ENCODE data around the gene HMGXB4.

Gene HMGXB4

GRCh38 chr22:35257002-35257320 is 332 bp upstream of the HMGXB4 start:
- in situ Hi-C loops (cut with HindIII; ENCODE audit: low sequenced_read_pairs): no loop called here

GRCh38 chr22:35258191-35258988 is 1.1 kb downstream of the HMGXB4 start:
- in situ Hi-C loops (cut with HindIII; ENCODE audit: low sequenced_read_pairs): no loop called here

- in situ Hi-C loops (cut with HindIII; ENCODE audit: low sequenced_read_pairs): no loop called here
Observed at GRCh38 chr22:35264986-35265385, 7.7 kb downstream of the HMGXB4 start.

- in situ Hi-C loops (cut with HindIII; ENCODE audit: low sequenced_read_pairs): no loop called here
Observed at GRCh38 chr22:35266277-35266676, 9.0 kb downstream of the HMGXB4 start.

- in situ Hi-C loops (cut with HindIII; ENCODE audit: low sequenced_read_pairs): no loop called here
Observed at GRCh38 chr22:35269630-35270029, 12.3 kb downstream of the HMGXB4 start.

- in situ Hi-C loops (cut with HindIII; ENCODE audit: low sequenced_read_pairs): no loop called here
Observed at GRCh38 chr22:35274154-35274871, 17.0 kb downstream of the HMGXB4 start.

- in situ Hi-C loops (cut with HindIII; ENCODE audit: low sequenced_read_pairs): no loop called here
Observed at GRCh38 chr22:35275580-35275979, 18.3 kb downstream of the HMGXB4 start.

GRCh38 chr22:35276019-35276418 is 18.7 kb downstream of the HMGXB4 start:
- in situ Hi-C loops (cut with HindIII; ENCODE audit: low sequenced_read_pairs): no loop called here

GRCh38 chr22:35288116-35288515 is 30.8 kb downstream of the HMGXB4 start:
- in situ Hi-C loops (cut with HindIII; ENCODE audit: low sequenced_read_pairs): no loop called here

- in situ Hi-C loops (cut with HindIII; ENCODE audit: low sequenced_read_pairs): no loop called here
Observed at GRCh38 chr22:35292786-35293185, 35.5 kb downstream of the HMGXB4 start.

GRCh38 chr22:35296051-35296450 is 38.8 kb downstream of the HMGXB4 start:
- in situ Hi-C loops (cut with HindIII; ENCODE audit: low sequenced_read_pairs): no loop called here

- in situ Hi-C loops (cut with HindIII; ENCODE audit: low sequenced_read_pairs): no loop called here
Observed at GRCh38 chr22:35299217-35299672, 42.0 kb downstream of the HMGXB4 start.

- in situ Hi-C loops (cut with HindIII; ENCODE audit: low sequenced_read_pairs): no loop called here
Observed at GRCh38 chr22:35299673-35300499, 42.6 kb downstream of the HMGXB4 start, which contains the start of gene TOM1. Gene TOM1 (plus strand): TSS chr22:35299894. CDS start chr22:35299929, 35 bp downstream.

GRCh38 chr22:35301372-35301874 is 44.1 kb downstream of the HMGXB4 start:
- in situ Hi-C loops (cut with HindIII; ENCODE audit: low sequenced_read_pairs): no loop called here

GRCh38 chr22:35303029-35303624 is 45.8 kb downstream of the HMGXB4 start:
- in situ Hi-C loops (cut with HindIII; ENCODE audit: low sequenced_read_pairs): no loop called here

- in situ Hi-C loops (cut with HindIII; ENCODE audit: low sequenced_read_pairs): no loop called here
Observed at GRCh38 chr22:35305525-35306070, 48.3 kb downstream of the HMGXB4 start.

GRCh38 chr22:35306350-35306967 is 49.2 kb downstream of the HMGXB4 start:
- in situ Hi-C loops (cut with HindIII; ENCODE audit: low sequenced_read_pairs): no loop called here

- in situ Hi-C loops (cut with HindIII; ENCODE audit: low sequenced_read_pairs): no loop called here
Observed at GRCh38 chr22:35307372-35307771, 50.1 kb downstream of the HMGXB4 start.

- in situ Hi-C loops (cut with HindIII; ENCODE audit: low sequenced_read_pairs): no loop called here
Observed at GRCh38 chr22:35307892-35308291, 50.6 kb downstream of the HMGXB4 start.

GRCh38 chr22:35308480-35309021 is 51.3 kb downstream of the HMGXB4 start:
- in situ Hi-C loops (cut with HindIII; ENCODE audit: low sequenced_read_pairs): no loop called here
